Astrocyte of the spinal cord (primary cell): ENCODE data around the gene KLK10.

Source experiments
- DNase-seq: peaks from one replicate; pipeline ENCODE4 v3.0.0; 2011; ENCODE audit warnings: low read depth, low spot score
- H3K4me3 ChIP-seq: 2 replicates; pipeline ENCODE4 v1.5.1; 2011; ENCODE audit warnings: low read depth, mild to moderate bottlenecking, low read length, moderate library complexity
- in situ Hi-C: cut with HindIII; loops from 2 replicates; pipeline ENCODE4 v1.10.0; 2017; ENCODE audit warnings: low sequenced_read_pairs
- TF ChIP-seq, protein P1 (sequence below): IDR thresholded peaks from 2 replicates; pipeline ENCODE4 v1.5.1; 2012; ENCODE audit warnings: low read depth, mild to moderate bottlenecking, low read length, inconsistent platforms

KLK10 gene

DNA sequence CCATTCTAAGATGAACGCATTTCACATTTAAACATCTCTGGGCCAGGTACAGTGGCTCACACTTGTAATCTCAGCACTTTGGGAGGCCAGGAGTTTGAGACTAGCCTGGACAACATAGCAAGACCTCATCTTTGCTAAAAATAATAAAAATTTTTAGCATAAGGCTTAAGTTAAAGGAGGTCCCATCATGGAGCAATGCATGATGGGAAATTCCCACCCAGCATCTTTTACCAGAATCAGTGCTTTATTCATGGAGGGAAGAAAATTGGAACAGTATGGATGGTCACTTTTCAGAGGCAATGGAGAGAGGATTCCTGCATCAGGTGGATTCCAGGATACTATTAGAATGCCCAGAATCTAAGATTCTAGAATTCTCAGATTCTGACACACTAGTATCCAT lies 14.3 kb downstream of the KLK10 start:
- in situ Hi-C loops, result no loop called here

DNA sequence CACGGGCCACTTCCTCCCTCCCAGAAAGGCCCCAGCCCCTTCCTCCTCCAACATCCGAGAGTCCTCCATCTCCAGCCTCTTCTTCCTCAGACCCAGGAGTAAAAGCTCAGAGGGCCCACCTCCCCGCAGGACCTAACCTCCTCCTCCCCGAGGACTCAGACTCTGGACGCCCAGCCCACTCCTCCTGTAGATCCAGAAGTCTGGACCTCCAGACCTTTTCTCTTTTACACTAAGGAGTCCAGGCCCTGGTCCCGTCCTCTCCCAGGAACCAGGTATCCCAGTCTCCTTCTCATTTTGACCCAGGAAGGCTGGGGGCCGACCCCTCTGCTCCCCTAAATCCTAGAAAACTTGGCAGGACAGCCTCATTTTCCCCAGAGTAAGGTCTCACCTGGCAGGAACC lies 16.2 kb downstream of the KLK10 start:
- TF ChIP-seq, protein P1, sequence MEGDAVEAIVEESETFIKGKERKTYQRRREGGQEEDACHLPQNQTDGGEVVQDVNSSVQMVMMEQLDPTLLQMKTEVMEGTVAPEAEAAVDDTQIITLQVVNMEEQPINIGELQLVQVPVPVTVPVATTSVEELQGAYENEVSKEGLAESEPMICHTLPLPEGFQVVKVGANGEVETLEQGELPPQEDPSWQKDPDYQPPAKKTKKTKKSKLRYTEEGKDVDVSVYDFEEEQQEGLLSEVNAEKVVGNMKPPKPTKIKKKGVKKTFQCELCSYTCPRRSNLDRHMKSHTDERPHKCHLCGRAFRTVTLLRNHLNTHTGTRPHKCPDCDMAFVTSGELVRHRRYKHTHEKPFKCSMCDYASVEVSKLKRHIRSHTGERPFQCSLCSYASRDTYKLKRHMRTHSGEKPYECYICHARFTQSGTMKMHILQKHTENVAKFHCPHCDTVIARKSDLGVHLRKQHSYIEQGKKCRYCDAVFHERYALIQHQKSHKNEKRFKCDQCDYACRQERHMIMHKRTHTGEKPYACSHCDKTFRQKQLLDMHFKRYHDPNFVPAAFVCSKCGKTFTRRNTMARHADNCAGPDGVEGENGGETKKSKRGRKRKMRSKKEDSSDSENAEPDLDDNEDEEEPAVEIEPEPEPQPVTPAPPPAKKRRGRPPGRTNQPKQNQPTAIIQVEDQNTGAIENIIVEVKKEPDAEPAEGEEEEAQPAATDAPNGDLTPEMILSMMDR, result no peak
- DNase-seq, result no peak
- H3K4me3 ChIP-seq, result no peak overlapping the region
- in situ Hi-C loops, result no loop called here

More for the DNA sequence above, 14.3 kb downstream of the KLK10 start:
- no peak for DNase-seq
- no peak overlapping the region for H3K4me3 ChIP-seq
- TF ChIP-seq, protein P1, result no peak

DNA sequence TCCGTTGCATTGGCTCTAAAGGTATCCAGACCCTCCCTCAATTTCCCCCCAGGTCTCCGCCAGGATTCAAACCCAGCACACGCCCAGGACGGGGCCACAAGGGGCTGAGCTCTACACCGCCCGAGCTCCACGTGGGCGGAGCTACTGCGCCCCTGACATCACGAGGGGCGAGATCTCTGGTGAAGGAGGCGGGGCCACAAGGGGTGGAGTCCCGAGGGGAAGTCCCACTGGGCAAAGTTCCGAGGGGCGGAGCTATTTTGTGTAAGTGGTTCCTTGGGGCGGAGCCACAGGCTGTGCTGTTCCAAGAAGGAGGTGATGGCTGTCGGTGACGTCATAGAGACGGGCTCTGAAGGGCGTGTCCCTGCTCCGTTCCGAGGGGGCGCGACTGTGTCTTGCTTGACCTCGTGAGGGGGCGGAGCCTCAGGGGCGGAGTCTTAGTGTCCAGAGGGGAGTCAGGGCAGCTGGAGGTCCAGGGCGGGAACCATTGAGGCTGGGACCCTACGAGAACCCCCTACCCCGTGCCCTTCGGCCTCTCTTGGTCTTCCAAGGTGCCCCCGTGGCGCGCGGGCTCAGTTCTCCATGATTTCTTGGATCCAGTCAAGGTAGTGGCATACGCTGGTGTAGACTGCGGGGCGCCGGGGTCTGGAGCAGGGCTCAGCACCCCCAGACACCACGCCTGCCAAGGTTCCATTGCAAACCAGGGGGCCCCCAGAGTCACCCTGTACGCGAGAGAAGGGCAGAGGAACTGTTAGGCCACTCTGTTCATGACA lies 16.8 kb downstream of the KLK10 start:
- TF ChIP-seq, protein P1, result no peak
- H3K4me3 ChIP-seq, result no peak overlapping the region
- in situ Hi-C loops, result no loop called here
- no peak for DNase-seq

DNA sequence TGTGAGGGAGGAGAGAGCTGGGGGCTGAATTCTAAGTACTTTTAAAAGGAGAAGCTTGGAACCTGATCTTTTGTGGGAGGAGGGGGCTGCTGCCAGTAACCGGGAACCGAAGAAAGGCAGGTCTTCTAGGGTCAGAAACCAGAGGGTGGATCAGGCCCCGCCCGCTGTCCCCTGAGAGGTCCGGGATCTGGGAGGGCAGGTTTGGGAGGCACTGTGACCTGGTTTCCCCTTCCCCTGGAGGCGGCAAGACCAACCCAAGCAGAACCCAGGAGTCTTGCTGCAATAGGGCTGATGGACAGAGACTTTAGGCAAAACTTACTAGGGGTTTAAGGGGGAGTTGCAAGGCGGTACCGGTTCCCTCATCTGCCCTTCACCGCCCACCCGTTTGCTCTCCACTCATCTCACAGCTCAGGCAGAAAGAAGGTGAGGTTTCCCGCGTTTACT lies 17.4 kb downstream of the KLK10 start:
- TF ChIP-seq, protein P1, result no peak
- in situ Hi-C loops, result no loop called here
- no peak overlapping the region for H3K4me3 ChIP-seq
- no peak for DNase-seq

DNA sequence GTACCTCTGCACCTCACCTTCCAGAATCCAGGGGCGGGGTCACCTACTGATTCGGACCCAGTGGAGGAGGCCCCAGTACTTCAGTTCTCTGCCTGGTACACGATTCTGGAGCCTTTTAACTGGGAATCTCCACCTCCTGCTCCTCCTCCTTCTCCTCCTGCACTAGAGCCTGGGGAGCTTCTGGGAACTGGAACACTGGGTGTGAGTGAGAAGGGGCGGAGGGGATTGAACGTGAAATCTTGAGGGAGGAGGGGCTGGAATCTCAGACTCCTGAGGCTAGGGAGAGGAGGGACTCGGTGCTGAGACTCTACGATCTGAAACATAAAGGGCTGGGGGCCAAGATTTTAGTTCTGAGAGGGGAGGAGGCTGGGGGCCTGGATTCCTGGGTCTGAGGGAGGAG lies 18.0 kb downstream of the KLK10 start, which contains the start of gene KLK8:
Gene KLK8 (minus strand): TSS at position 90 of the 400 bp plus-strand sequence. CDS start 437 bp downstream, outside the sequence.
- in situ Hi-C loops, result no loop called here
- no peak within 1 kb of the TSS for H3K4me3 ChIP-seq
- TF ChIP-seq, protein P1, result no peak

DNA sequence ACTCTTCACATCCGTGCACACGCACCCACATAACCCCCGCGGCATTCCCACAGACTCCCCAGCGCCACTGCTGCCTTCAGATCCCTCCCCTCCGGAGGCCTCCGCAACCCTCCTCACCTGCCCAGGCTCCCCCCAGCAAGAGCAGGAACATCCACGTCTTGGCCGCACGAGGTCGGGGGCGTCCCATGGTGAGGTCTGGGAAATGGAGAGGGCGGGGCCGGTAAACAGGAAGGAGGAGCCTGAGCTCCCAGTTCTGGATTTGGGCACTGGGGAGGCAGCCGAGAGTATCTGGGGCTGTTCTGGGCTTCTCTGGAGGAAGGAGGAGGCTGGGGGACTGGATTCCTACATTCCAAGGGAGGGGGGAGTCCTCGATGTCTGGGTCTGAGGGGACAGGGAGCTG lies 18.5 kb downstream of the KLK10 start:
- in situ Hi-C loops, result no loop called here
- no peak overlapping the region for H3K4me3 ChIP-seq
- TF ChIP-seq, protein P1, result no peak

More for the DNA sequence above, 18.0 kb downstream of the KLK10 start, which contains the start of gene KLK8:
- no peak for DNase-seq

More for the DNA sequence above, 18.5 kb downstream of the KLK10 start:
- DNase-seq, result no peak
